Embryonic facial prominence (tissue), 1 donor: ENCODE measurements around the gene IFT122.
"Not testable (repeated sequence)": the region's sequence is repeated elsewhere in the genome, so short reads cannot be mapped to it uniquely, and the experiment has no call there.

Source experiments
- DNase-seq: peaks from one replicate; pipeline ENCODE4 v3.0.0-alpha.2; 2016; ENCODE audit errors: extremely low spot score

Gene IFT122

DNA sequence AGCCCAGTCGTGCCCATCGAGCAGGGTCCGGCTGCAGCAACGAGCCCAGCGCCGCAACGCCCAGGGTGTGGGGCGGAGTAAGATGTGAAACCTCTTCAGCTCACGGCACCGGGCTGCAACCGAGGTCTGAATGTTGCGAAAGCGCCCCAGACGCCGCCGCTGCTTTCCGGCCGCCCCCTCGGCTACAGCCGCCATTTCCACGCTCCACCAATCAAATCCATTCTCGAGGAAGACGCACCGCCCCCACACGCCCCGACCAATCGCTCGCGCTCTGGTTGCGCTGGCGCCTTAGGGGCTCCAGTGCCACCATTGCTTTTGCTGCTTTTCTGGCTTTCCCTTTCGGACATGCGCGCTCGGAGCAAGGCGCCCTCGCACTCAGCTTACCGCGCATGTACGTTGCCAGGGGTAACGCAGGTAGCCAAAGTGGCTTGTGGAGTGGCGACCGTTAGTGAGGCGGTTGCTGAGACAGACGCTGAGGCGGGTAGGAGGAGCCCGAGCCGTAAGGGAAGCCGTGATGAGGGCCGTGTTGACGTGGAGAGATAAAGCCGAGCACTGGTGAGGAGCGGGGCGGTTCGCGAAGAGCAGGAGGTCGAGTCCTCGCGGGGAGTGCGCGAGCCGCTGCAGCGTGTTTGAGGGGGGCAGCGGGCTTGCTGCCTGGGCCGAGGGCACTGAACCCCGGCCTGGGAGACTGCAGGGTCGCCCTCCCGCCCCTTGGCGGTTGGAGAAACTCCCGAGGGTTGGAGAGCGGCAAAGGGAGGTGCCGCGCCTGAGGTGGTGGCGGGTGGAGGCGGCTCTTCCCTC lies at the start of gene IFT122, which contains the start of gene MBD4:
Gene IFT122, plus strand, starts transcription at position 408 of the 801 bp plus-strand sequence. Its CDS starts 107 bp downstream, at position 515.
Gene MBD4, minus strand, starts transcription at position 132 of the 801 bp plus-strand sequence. Its CDS starts 115 bp downstream, at position 17.
- peak; percentile 91 for DNase-seq

DNA sequence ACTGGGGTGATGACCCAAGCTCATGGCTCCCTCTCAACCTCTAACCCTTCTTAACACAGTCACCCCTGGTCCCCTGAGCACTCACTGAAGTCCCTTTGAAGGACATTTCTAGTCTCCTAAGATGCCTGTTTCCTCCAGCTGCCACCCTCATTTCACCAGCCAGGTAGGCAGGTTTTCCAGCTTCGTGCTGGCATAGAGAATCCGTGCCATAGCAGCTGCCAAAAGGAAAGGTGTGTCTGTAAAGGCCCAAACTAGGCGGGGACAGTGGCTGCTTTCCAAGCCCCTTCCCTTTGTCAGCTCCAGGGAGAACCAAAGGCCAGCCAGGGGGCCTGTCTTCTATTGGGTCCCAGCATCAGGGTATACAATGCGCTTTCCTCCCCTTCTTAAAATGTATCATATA lies 48.4 kb upstream of the IFT122 start:
- not testable (repeated sequence) for DNase-seq

DNA sequence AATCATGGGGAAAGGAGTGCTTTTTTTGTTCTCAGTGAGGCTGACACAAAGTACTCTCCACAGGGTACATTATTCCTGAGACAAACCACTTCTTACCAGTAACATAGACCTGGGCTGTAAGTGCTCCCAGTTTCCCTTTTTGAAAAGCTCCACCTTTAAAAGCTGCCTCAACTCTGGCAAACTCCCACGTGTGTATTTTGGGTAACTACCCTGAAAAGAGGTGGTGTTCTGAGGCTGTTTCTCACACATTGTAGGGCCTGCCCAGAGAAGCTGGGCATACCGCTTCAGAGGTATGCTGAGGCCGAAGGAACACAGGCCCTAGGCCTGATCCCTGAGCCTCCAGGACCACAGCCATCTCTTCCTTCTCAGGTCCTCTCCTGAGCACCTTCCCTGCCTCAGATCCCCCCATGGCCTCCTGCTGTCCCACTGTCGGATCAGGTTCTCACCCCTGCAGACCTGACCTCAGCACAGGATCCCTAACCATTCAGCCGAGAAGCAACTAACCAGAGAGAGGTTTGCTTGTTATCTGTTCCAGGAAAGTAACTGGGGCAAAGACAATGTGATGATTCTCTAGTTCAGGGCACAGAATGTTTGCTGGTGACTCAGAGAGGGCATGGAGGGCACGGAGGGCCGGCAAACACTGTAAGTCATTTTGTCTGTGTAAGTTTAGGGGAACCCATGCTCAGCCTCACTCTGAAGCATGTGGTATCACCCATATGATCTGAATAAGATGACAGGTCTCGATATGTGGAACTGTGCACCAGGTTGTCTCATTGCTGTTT lies 47.7 kb upstream of the IFT122 start:
- not testable (repeated sequence) for DNase-seq

DNA sequence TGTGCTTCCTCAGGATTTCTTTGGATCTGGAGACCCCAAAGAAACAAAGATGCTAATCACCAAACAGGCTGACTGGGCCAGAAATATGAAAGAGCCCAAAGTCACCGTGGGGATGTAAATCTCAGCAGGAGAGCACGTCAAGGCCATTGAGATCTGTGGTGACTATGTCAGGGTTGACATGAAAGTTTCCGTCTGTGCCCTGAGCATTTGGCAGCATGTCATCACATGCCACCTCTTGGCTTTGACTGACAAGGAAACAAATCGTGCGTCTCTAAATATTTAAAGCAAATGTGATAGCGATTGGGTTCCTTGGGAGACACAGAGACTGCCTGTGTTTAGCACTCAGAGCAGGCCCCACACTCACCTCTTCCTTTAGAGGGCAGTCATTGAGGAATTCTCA lies 46.8 kb upstream of the IFT122 start:
- no peak for DNase-seq

DNA sequence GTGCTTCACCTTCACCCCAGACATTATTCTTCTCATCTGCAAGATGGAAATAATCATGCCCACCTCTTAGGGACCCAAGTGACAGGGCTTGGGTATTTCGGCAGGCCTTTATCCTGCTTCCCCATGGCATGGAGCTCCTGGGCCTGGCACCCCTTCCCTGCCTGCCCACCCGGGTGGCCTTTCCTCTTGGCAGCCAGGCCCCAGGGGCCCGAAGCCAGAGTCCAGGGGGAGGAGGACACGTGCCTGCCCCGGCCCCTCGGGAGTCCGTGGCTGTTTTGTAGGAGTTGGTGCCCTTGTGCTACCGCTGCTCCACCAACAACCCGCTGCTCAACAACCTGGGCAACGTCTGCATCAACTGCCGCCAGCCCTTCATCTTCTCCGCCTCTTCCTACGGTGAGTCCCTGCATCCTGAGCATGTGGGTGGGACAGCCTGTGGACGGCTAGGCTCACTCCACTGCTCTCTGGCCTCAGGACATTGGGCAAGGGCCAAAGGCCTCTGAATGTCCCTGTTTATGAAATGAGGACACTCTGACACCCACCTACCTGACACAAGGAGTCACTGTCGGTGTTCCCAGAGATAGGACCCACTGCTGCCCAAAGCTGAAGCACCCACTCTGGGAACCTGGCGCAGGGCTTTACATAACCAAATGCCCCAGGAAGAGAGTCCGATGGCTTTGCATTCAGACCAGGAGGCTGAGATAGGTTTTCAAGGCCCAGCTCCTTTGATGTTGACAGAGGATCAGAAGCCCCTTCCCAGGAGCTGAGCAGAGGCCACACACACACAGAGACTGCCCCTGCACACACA lies 46.1 kb upstream of the IFT122 start:
- not testable (repeated sequence) for DNase-seq

- no peak for DNase-seq
These were observed 41.2 kb upstream of the IFT122 start for GRCh38 chr3:129398803-129399144.

GRCh38 chr3:129399145-129399894 lies 40.7 kb upstream of the IFT122 start:
- peak; percentile 94 for DNase-seq

- DNase-seq: no peak
These were observed 40.1 kb upstream of the IFT122 start for GRCh38 chr3:129399895-129400357.

GRCh38 chr3:129402210-129402609 lies 37.8 kb upstream of the IFT122 start:
- DNase-seq: no peak

GRCh38 chr3:129402616-129403015 lies 37.4 kb upstream of the IFT122 start:
- no peak for DNase-seq

DNA sequence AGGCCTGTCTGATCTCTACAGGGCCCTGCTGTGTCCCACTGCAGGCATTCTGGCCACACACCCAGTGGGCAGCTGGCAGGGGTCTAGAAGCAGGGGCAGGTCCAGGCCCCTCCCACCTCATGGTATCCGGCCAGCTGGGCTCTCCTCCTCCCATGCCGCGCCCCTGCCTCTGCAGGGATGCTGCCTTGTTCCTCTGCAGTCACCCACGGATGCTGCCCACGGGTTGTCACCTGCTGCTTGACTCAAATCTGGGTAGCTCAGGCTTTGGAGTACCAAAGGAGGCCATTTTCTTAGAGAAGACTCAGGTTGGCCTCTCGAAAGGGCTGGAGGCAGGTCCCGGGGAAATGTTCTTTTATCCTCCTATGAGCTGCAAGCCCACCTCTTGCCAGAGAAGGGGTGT lies 36.6 kb upstream of the IFT122 start:
- no peak for DNase-seq

DNA sequence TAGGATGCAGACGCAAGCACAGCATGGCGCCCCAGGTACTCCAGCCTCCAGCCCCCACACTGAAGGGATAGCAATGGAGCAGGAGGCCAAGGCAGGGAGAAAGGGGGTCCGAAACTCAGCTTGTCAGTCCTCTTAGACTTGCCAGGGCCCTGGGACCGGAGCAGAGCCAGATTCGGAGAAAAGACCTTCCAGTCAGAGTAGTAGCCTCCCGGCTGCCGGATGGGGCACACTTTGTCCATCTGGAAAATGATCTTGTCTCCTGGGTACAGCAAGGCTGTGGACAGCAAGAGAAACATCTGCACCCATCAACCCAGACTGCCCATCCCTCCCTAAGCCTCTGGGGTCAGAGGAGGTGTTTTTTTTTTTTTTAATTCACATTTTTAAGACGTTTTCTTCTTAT lies 35.9 kb upstream of the IFT122 start:
- DNase-seq: no peak

- no peak for DNase-seq
These were observed 35.4 kb upstream of the IFT122 start for GRCh38 chr3:129404610-129405009.

- DNase-seq: no peak
These were observed 30.5 kb upstream of the IFT122 start for GRCh38 chr3:129409541-129409940.

- DNase-seq: no peak
These were observed 29.1 kb upstream of the IFT122 start for GRCh38 chr3:129410971-129411370.

DNA sequence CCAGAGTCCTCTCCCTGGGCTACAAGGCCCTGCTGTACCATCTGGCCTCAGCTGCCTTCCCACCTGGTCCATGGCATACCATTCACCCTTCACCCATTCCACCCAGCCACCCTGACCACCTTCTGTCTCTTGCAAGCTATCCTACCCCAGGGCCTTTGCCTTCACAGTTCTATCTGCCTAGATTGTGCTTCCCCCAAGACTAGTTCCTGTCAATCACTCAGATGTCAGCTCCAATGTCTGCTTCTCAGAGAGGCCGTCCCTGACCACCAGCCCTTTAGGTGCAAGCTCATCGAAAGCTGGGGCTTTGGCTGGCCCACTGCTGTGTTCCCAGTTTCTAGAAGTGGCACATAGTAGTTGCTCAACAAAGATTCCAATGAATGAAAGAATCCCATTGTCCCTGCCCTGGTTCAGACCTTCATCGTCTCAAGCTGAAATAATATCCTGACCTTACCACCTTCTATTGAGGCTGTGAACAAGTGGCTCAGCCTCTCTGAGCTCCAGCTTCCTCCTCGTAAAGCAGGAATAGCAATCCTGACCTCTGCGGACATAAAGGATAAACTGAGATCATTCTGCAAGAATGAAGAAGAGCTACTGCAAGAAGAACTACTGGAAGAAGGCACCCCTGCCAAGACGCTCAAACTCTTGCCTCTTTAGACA lies 27.4 kb upstream of the IFT122 start:
- DNase-seq: no peak

- DNase-seq: not testable (repeated sequence)
These were observed 26.8 kb upstream of the IFT122 start for GRCh38 chr3:129413238-129413637.

DNA sequence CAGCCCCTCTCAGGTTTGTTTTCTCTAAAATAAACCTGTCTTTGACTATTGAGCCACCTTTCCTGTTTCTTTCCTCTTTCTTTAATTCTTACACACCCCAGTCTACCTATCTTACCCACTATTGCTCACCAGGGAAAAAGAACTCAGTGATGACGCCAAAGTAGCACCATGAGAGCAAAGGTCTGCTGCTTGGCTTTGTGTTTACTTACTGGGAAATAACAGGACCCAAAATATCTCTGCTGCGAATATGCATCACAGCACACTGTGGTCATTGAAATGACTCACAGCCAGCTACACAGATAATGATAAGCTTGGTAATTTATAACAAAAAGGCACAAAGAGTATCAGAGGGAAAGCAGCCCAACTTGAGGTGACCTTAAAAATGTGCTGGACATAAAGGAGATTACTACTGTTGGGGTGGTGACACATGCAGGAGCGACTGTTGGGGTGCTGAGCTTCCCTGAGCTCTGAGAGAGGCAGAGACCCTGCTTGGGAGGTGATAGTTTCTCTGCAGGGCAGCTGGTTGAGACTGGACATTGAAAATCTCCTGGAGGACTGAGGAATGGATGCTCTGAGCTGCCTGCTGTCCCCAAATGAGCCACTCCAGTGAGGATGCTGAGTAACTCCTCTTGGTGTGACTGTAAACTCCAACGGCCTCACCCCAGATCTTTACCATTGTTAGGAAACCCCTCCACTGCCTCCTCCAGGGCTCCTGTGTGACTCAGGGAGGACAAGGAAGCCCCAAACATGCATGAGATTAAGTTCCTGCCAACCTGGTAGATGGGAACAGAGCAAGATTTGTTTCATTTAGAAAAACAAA lies 26.1 kb upstream of the IFT122 start:
- DNase-seq: no peak

DNA sequence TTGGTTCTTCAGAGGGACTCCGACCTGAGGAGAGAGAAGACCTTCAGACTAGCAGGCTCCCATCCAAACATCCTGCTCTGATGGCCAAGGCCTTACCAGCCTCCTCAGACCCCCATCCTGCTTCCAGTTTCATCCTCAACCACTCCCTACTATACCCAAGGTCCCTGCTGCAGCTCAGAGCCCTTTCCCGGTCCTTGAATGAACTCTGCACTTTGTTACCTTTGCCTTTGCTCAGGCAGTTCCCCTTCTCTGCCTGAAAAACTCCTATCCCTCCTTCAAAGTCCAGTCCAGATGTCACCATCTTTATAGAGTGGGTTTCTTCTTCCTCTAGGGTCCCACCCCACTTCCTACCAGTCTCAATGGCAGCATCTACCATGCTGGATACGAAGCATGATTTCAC lies 24.6 kb upstream of the IFT122 start:
- no peak for DNase-seq

DNA sequence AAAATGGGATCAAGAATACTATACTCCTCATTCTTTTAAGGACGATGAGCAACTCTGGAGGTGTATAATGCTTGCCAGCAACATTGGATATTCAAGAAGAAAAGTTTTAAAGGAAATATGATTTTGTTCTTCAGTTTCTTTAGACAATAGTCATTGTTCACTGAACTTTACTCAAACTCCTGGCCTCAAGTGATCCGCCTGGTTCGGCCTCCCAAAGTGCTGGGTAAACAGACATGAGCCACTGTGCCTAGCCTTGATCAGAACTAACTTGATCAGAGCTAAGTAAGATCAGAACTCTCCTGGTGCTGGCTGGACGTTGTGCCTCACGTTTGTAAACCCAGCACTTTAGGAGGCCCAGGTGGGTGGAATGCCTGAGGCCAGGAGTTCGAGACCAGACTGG lies 24.2 kb upstream of the IFT122 start:
- DNase-seq: no peak
